Fibroblast of villous mesenchyme (primary cell): ENCODE measurements around the gene PIP5K1B. TPM values are rescaled to one million over a fixed set of nuclear protein-coding genes. Genes with fewer than 3 reads are reported as not detected.
"Not testable (repeated sequence)": the region's sequence is repeated elsewhere in the genome, so short reads cannot be mapped to it uniquely, and the experiment has no call there.

Experiments used
- DNase-seq: peaks from one replicate; pipeline ENCODE4 v3.0.0-alpha.2; 2010; ENCODE audit warnings: low read depth
- H3K4me3 ChIP-seq: 2 replicates; pipeline ENCODE4 v1.5.1; 2011; ENCODE audit warnings: low read depth, mild to moderate bottlenecking, low read length
- CTCF ChIP-seq: IDR thresholded peaks from 2 replicates; pipeline ENCODE4 v1.5.1; 2012; ENCODE audit warnings: low read depth, mild to moderate bottlenecking, low read length; ENCODE audit not compliant: insufficient read depth
- total RNA-seq: library from RNA; depleted of rRNA; stranded (reverse); fragments of >200 nt; gene quantifications from 2 replicates; pipeline ENCODE4 v1.2.3, GENCODE V29; 2012

The PIP5K1B gene
- total RNA-seq, 1 donor = under 0.01 TPM

- H3K4me3 ChIP-seq = no peak overlapping the region
- DNase-seq = peak; percentile 25
- TF ChIP-seq CTCF = no peak
Measured at GRCh38 chr9:68981789-68982188, 276.7 kb downstream of the PIP5K1B start.

GRCh38 chr9:68983008-68983411 lies 278.0 kb downstream of the PIP5K1B start:
- no peak overlapping the region for H3K4me3 ChIP-seq
- no peak for DNase-seq
- TF ChIP-seq CTCF = no peak

- no peak for DNase-seq
- TF ChIP-seq CTCF = no peak
- H3K4me3 ChIP-seq = no peak overlapping the region
Measured at GRCh38 chr9:68983522-68984424, 278.7 kb downstream of the PIP5K1B start.

GRCh38 chr9:68986949-68987348 lies 281.9 kb downstream of the PIP5K1B start:
- DNase-seq, H3K4me3 ChIP-seq: not testable (repeated sequence)

- DNase-seq = no peak
- TF ChIP-seq CTCF = no peak
- no peak overlapping the region for H3K4me3 ChIP-seq
Measured at GRCh38 chr9:68991457-68991856, 286.4 kb downstream of the PIP5K1B start.

- no peak for DNase-seq
- no peak overlapping the region for H3K4me3 ChIP-seq
- TF ChIP-seq CTCF = no peak
Measured at GRCh38 chr9:68995776-68996175, 290.7 kb downstream of the PIP5K1B start.

- DNase-seq = no peak
- H3K4me3 ChIP-seq = no peak overlapping the region
- no peak for TF ChIP-seq CTCF
Measured at GRCh38 chr9:68996462-68996861, 291.4 kb downstream of the PIP5K1B start.
